Suprapubic skin (tissue), 4 donors: Measurements from ENCODE around the gene DDHD1.

ENCODE experiments used
- POLR2A ChIP-seq, 2 donors: fragments of 450-650 bp; IDR thresholded peaks; one replicate each; pipeline ENCODE4 v1.6.1; 2017; ENCODE audit warnings: antibody characterized with exemption in 2 of 2, mild to moderate bottlenecking in 2 of 2, moderate library complexity in 2 of 2
- POLR2AphosphoS5 ChIP-seq, 3 donors: sonication (generic); formaldehyde crosslinking; IDR thresholded peaks; one replicate each; pipeline ENCODE4 v1.6.1; 2017; ENCODE audit warnings: antibody characterized with exemption in 3 of 3
- TF ChIP-seq, protein P1 (sequence below), 2 donors: fragments of 200-600 bp in 1 of 2; fragments of 450-650 bp in 1 of 2; sonication (generic) in 1 of 2; IDR thresholded peaks; one replicate each; pipeline ENCODE4 v1.5.1; 2016 to 2019; ENCODE audit warnings: antibody characterized with exemption in 2 of 2, mild to moderate bottlenecking in 1 of 2, moderate library complexity in 1 of 2

- TF ChIP-seq, protein P1, sequence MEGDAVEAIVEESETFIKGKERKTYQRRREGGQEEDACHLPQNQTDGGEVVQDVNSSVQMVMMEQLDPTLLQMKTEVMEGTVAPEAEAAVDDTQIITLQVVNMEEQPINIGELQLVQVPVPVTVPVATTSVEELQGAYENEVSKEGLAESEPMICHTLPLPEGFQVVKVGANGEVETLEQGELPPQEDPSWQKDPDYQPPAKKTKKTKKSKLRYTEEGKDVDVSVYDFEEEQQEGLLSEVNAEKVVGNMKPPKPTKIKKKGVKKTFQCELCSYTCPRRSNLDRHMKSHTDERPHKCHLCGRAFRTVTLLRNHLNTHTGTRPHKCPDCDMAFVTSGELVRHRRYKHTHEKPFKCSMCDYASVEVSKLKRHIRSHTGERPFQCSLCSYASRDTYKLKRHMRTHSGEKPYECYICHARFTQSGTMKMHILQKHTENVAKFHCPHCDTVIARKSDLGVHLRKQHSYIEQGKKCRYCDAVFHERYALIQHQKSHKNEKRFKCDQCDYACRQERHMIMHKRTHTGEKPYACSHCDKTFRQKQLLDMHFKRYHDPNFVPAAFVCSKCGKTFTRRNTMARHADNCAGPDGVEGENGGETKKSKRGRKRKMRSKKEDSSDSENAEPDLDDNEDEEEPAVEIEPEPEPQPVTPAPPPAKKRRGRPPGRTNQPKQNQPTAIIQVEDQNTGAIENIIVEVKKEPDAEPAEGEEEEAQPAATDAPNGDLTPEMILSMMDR (IDR thresholded peaks at IDR 0.05): no peak
- TF ChIP-seq POLR2AphosphoS5 (IDR thresholded peaks at IDR 0.05) (no peak), POLR2A (IDR thresholded peaks at IDR 0.05) (no peak)
These were observed 119.1 kb downstream of the DDHD1 start for GRCh38 chr14:53034036-53034435.
